Spleen (tissue), 11 donors: Measurements from ENCODE around the gene PTP4A1. TPM values are rescaled to one million over a fixed set of nuclear protein-coding genes. Genes with fewer than 3 reads are reported as not detected.
"Not testable (repeated sequence)": the region's sequence is repeated elsewhere in the genome, so short reads cannot be mapped to it uniquely, and the experiment has no call there.

Experiments
- DNase-seq: peaks from one replicate; pipeline ENCODE4 v3.0.0-alpha.2; 2020
- H3K27ac ChIP-seq, 8 donors: fragments of 200-600 bp; sonication (generic) in 7 of 8; 1 replicate in 4 of 8; 2 replicates in 4 of 8; pipeline versions ENCODE4 v1.5.0 to v1.8.0; 2016 to 2021; ENCODE audit warnings: inconsistent platforms in 4 of 8, mild to moderate bottlenecking in 4 of 8, moderate library complexity in 1 of 8
- H3K27me3 ChIP-seq, 7 donors: fragments of 200-600 bp; sonication (generic) in 6 of 7; replicated peaks in 1 of 7; 1 replicate in 4 of 7; 2 replicates in 3 of 7; pipeline versions ENCODE4 v1.5.0 to v1.8.0; 2016 to 2021; ENCODE audit warnings: inconsistent platforms in 3 of 7, mild to moderate bottlenecking in 1 of 7
- H3K36me3 ChIP-seq, 6 donors: fragments of 200-600 bp; sonication (generic) in 5 of 6; 1 replicate in 4 of 6; 2 replicates in 2 of 6; pipeline versions ENCODE4 v1.5.0 to v1.8.0; 2016 to 2021; ENCODE audit warnings: inconsistent platforms in 2 of 6
- H3K4me1 ChIP-seq, 6 donors: fragments of 200-600 bp; sonication (generic) in 5 of 6; 1 replicate in 3 of 6; 2 replicates in 3 of 6; pipeline versions ENCODE4 v1.5.0 to v1.8.0; 2016 to 2021; ENCODE audit warnings: inconsistent platforms in 3 of 6
- H3K4me3 ChIP-seq, 8 donors: fragments of 200-600 bp; sonication (generic) in 7 of 8; 1 replicate in 4 of 8; 2 replicates in 4 of 8; pipeline versions ENCODE4 v1.5.0 to v1.8.0; 2016 to 2021; ENCODE audit warnings: inconsistent platforms in 4 of 8, mild to moderate bottlenecking in 4 of 8, moderate library complexity in 2 of 8
- H3K9me3 ChIP-seq, 8 donors: fragments of 200-600 bp; sonication (generic) in 7 of 8; 1 replicate in 4 of 8; 2 replicates in 4 of 8; pipeline versions ENCODE4 v1.5.0 to v1.8.0; 2016 to 2021; ENCODE audit warnings: inconsistent platforms in 4 of 8
- POLR2A ChIP-seq, 3 donors: fragments of 450-650 bp; IDR thresholded peaks; one replicate each; pipeline ENCODE4 v1.5.1; 2017; ENCODE audit warnings: antibody characterized with exemption in 3 of 3, mild to moderate bottlenecking in 1 of 3
- POLR2AphosphoS5 ChIP-seq, 3 donors: sonication (generic); formaldehyde crosslinking; IDR thresholded peaks; one replicate each; pipeline ENCODE4 v1.5.1; 2017; ENCODE audit warnings: antibody characterized with exemption in 3 of 3
- WGBS, 5 donors: extraction: QIAGEN DNeasy Blood & Tissue Kit in 3 of 5; methylation state at CpG; one replicate each; pipeline versions ENCODE4 v1.1.5 to v1.1.7; 2013 to 2018; 5-methylcytosine and 5-hydroxymethylcytosine counted together
- intact Hi-C: fragments of 100-400 bp; cut with DNase I; formaldehyde crosslinking; loops from one replicate; pipeline ENCODE4 v1.15.0; 2023; ENCODE audit warnings: low total_unique reads
- polyA plus RNA-seq, 3 donors: library from polyadenylated mRNA; stranded (reverse); fragments of 200-250 nt; gene quantifications; one replicate each; pipeline ENCODE4 v1.2.1, GENCODE V29; 2013
- total RNA-seq, 7 donors: library from RNA; depleted of rRNA in 3 of 7; stranded (reverse); fragments of >200 nt in 3 of 7; fragmentation: NEBNext Ultra II Directional in 4 of 7; extraction: Animal tissue kit (Norgen Biotek cat#: 25700) in 4 of 7; gene quantifications; one replicate each; pipeline versions ENCODE4 v1.1.0 to v1.2.1, GENCODE V29; 2016 to 2021
- TF ChIP-seq, protein P1 (sequence below), 11 experiments: fragments of 200-600 bp in 7 of 11; fragments of 450-650 bp in 4 of 11; sonication (generic) in 4 of 11; IDR thresholded peaks in 8 of 11; conservative IDR thresholded peaks in 3 of 11; 1 replicate in 7 of 11; 2 replicates in 4 of 11; pipeline versions ENCODE4 v1.4.0 to v1.8.0; 2016 to 2021; ENCODE audit warnings: antibody characterized with exemption in 11 of 11, inconsistent platforms in 4 of 11, mild to moderate bottlenecking in 1 of 11
- donor health status: healthy with polysubstance abuse.
- donor health status: DM: no; HTN: no; CAD: no; lungs with moderate emphysema.
- donor health status: DM: no; HTN: no; CAD: no.
- donor health status: Bipolar disorder and iron deficiency.
- donor health status: healthy.
- donor health status: DM: no; HTN: no; CAD: no.
- donor health status: DM: yes; HTN: yes; CAD: no.

PTP4A1 gene
- total and polyA plus RNA-seq, 10 donors: 6.8 to 46.1 (median 27.7) TPM

DNA sequence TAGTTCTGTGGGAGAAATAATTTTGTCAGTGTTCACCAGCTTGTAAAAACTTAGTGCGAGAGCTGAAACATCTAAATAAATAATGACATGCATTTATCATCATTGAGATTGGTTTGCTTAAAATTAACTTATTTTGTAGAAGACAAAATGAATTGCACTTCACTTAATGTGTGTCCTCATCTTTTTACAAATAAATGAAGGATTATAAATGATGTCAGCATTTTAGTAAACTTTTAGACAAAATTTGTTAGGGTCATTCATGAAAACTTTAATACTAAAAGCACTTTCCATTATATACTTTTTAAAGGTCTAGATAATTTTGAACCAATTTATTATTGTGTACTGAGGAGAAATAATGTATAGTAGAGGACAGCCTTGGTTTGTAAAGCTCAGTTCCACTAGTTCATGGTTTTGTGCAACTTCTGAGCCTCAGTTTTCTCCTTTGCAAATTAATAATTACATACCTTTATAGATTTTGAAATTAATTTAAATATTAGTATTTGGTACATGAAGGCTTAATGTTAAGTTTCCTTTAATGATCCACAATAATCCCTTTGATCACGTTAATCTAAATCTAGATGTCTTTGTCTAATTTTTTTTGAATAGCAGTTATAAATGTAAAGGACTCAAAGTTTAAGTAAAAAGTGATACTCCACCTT is 9.2 kb downstream of the PTP4A1 start:
- H3K4me1 ChIP-seq: peaks cover 0 to 3% (median 0%) of the 10 kb centered on the region in 6 donors
- no peaks in the 10 kb centered on the region for H3K9me3 ChIP-seq
- intact Hi-C loops: no loop called here
- peaks cover 3 to 76% (median 41%) of the 10 kb centered on the region in 6 donors for H3K36me3 ChIP-seq
- TF ChIP-seq, protein P1, sequence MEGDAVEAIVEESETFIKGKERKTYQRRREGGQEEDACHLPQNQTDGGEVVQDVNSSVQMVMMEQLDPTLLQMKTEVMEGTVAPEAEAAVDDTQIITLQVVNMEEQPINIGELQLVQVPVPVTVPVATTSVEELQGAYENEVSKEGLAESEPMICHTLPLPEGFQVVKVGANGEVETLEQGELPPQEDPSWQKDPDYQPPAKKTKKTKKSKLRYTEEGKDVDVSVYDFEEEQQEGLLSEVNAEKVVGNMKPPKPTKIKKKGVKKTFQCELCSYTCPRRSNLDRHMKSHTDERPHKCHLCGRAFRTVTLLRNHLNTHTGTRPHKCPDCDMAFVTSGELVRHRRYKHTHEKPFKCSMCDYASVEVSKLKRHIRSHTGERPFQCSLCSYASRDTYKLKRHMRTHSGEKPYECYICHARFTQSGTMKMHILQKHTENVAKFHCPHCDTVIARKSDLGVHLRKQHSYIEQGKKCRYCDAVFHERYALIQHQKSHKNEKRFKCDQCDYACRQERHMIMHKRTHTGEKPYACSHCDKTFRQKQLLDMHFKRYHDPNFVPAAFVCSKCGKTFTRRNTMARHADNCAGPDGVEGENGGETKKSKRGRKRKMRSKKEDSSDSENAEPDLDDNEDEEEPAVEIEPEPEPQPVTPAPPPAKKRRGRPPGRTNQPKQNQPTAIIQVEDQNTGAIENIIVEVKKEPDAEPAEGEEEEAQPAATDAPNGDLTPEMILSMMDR (IDR thresholded peaks at IDR 0.05 in 8 of 11, conservative IDR thresholded peaks at IDR 0.05 in 3 of 11): no peak
- TF ChIP-seq POLR2AphosphoS5 (IDR thresholded peaks at IDR 0.05): no peak
- no peak for TF ChIP-seq POLR2A (IDR thresholded peaks at IDR 0.05)
- no peak for DNase-seq
- no peaks in the 10 kb centered on the region for H3K27me3 ChIP-seq
- H3K27ac ChIP-seq: no peak overlapping the region
- no peak overlapping the region for H3K4me3 ChIP-seq
- 92 to 99% (median 96%) methylated on average over 2 of the region's 2 CpGs for WGBS, 5 donors

DNA sequence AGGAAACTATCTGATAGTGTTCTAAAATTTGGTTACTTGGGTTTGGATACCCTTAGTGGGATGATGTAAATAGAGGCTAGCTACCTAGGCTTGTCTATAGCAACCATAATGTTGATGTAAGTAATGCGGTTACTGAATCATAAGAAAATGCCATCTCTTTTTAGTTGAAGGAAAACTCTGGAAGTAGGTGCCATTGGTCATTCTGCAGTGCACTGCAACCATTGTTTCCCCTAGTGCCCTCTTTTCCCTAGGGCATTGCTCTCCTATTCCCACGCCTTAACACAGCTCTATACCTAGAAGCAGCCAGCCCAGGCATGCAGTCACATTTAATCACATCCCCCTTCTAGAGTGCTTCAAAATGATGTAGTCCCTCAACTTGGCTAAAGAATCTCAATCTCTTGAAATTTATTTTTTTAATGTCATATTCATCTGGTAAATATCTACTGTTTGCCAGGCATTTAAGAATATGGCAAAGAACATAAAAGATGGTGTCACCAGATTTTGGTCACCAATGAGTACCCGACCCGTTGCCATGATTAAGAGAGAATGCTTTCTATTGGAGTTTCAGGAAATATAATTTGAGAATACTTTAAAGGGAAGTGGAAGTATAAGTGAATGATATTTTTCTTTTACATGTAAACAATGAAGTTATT is 10.4 kb downstream of the PTP4A1 start:
- no peaks in the 10 kb centered on the region for H3K4me1 ChIP-seq
- peaks cover 0 to 64% (median 29%) of the 10 kb centered on the region in 6 donors for H3K36me3 ChIP-seq
- no peak for TF ChIP-seq POLR2A (IDR thresholded peaks at IDR 0.05)
- DNase-seq: no peak
- intact Hi-C loops: no loop called here
- WGBS, 5 donors: 81 to 99% (median 95%) methylated on average over 4 of the region's 4 CpGs
- no peak overlapping the region for H3K27ac ChIP-seq
- no peaks in the 10 kb centered on the region for H3K9me3 ChIP-seq
- H3K27me3 ChIP-seq: no peaks in the 10 kb centered on the region
- no peak overlapping the region for H3K4me3 ChIP-seq

DNA sequence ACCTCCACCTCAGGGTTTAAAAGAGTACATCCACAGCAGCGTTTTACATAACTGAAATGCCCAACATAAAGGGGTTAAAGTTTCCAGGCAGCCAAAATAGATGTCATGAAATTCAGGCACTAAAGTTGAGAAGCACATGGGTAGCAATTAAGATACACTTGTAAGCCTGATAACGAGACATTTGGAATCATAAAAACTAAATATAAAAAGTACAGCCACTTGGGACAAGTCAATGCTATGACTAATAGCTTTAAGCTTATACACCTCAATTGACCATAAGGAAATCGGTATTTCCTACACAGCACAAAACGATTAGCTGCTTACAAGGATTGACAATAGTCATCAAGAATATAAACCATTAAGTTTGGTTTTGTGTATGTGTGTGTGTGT is 11.8 kb downstream of the PTP4A1 start:
- Histone ChIP-seq H3K27ac (no peak overlapping the region), H3K27me3 (no peaks in the 10 kb centered on the region), H3K4me3 (no peak overlapping the region), H3K4me1 (no peaks in the 10 kb centered on the region), H3K36me3 (peaks cover 0 to 49% (median 21%) of the 10 kb centered on the region in 6 donors), H3K9me3 (no peaks in the 10 kb centered on the region)
- intact Hi-C loops: no loop called here
- WGBS, 5 donors: 76 to 94% (median 92%) methylated on average over 4 of the region's 4 CpGs
- no peak for TF ChIP-seq POLR2A (IDR thresholded peaks at IDR 0.05)
- TF ChIP-seq, protein P1 (IDR thresholded peaks at IDR 0.05 in 8 of 11, conservative IDR thresholded peaks at IDR 0.05 in 3 of 11): no peak
- TF ChIP-seq POLR2AphosphoS5 (IDR thresholded peaks at IDR 0.05): no peak
- no peak for DNase-seq

DNA sequence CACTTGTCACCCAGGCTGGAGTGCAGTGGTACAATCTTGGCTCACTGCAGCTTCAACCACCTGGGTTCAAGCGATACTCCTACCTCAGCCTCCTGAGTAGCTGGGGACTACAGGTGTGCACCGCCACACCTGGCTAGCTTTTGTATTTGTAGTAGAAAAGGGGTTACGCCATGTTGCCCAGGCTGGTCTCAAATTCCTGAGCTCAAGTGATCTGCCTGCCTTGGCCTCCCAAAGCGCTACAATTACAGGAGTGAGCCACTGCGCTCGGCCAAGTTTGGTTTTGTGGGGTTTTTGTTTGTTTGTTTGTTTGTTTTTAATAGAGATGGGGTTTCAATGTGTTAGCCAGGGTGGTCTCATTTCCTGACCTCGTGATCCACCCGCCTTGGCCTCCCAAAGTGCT is 12.3 kb downstream of the PTP4A1 start:
- no peak for DNase-seq
- H3K4me3 ChIP-seq: no peak overlapping the region
- intact Hi-C loops: no loop called here
- no peaks in the 10 kb centered on the region for H3K27me3 ChIP-seq
- no peak overlapping the region for H3K27ac ChIP-seq
- H3K9me3 ChIP-seq: no peaks in the 10 kb centered on the region
- WGBS, 5 donors: 92 to 98% (median 97%) methylated on average over 8 of the region's 8 CpGs
- peaks cover 0 to 45% (median 16%) of the 10 kb centered on the region in 6 donors for H3K36me3 ChIP-seq
- H3K4me1 ChIP-seq: no peaks in the 10 kb centered on the region
- TF ChIP-seq, protein P1 (IDR thresholded peaks at IDR 0.05 in 8 of 11, conservative IDR thresholded peaks at IDR 0.05 in 3 of 11): no peak
- TF ChIP-seq POLR2AphosphoS5 (IDR thresholded peaks at IDR 0.05) (no peak), POLR2A (IDR thresholded peaks at IDR 0.05) (no peak)

DNA sequence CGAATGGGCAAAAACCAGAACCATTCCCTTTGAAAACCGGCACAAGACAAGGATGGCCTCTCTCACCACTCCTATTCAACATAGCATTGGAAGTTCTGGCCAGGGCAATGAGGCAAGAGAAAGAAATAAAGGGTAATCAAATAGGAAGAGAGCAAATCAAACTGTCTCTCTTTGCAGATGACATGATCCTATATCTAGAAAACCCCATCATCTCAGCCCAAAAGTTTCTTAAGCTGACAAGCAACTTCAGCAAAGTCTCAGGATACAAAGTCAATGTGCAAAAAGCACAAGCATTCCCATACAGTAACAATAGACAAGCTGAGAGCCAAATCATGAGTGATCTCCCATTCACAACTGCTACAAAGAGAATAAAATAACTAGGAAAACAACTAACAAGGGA is 13.4 kb downstream of the PTP4A1 start:
- 88 to 97% (median 95%) methylated on average over 2 of the region's 2 CpGs for WGBS, 5 donors
- H3K9me3 ChIP-seq, DNase-seq, H3K27me3 ChIP-seq, H3K27ac ChIP-seq, H3K4me3 ChIP-seq, intact Hi-C loops, H3K4me1 ChIP-seq: not testable (repeated sequence)
- peaks cover 0 to 34% (median 5%) of the 10 kb centered on the region in 6 donors for H3K36me3 ChIP-seq
